H1 (cell line): ENCODE measurements around the gene PFDN4. TPM values are rescaled to one million over a fixed set of nuclear protein-coding genes. Genes with fewer than 3 reads are reported as not detected.

Source experiments
- CTCF ChIA-PET: fragments of 300-600 bp; sonication (Branson Sonifier 250); formaldehyde crosslinking; loops from one replicate; lab custom pipeline; 2021; ENCODE audit not compliant: partially characterized antibody; lab: Charles Lee
- POLR2A ChIA-PET: fragments of 300-600 bp; sonication (Branson Sonifier 250); formaldehyde crosslinking; loops from one replicate; lab custom pipeline; 2021; ENCODE audit warnings: inconsistent platforms; ENCODE audit not compliant: partially characterized antibody; lab: Charles Lee
- DNase-seq, 2 experiments: peaks; one replicate each; pipeline versions ENCODE4 v3.0.0 to v3.0.0-alpha.2; 2010 to 2022; ENCODE audit warnings: low spot score in 2 of 2, low read depth in 1 of 2, mixed read lengths in 1 of 2
- FAIRE-seq: peaks from 2 replicates; lab custom pipeline; 2011; peaks lifted over from hg19 to GRCh38; lab: Jason Lieb, UNC
- H2AFZ ChIP-seq: 2 replicates; pipeline ENCODE4 v1.8.1; 2012; ENCODE audit warnings: low read length, inconsistent platforms
- H2AK5ac ChIP-seq: 2 replicates; pipeline ENCODE4 v1.6.1; 2013; ENCODE audit warnings: low read depth, low read length
- H2BK120ac ChIP-seq: replicated peaks from 2 replicates; pipeline ENCODE3; 2013; ENCODE audit warnings: low read depth, low read length, inconsistent platforms
- H2BK12ac ChIP-seq: 2 replicates; pipeline ENCODE4 v1.6.1; 2013; ENCODE audit warnings: low read depth, low read length
- H2BK15ac ChIP-seq: 2 replicates; pipeline ENCODE4 v1.6.1; 2013; ENCODE audit warnings: low read length
- H2BK20ac ChIP-seq: 2 replicates; pipeline ENCODE4 v1.6.1; 2013; ENCODE audit warnings: low read length
- H2BK5ac ChIP-seq: 2 replicates; pipeline ENCODE4 v1.6.1; 2013; ENCODE audit warnings: low read depth, low read length
- H3K14ac ChIP-seq: 2 replicates; pipeline ENCODE4 v1.6.1; 2013; ENCODE audit warnings: inconsistent platforms; ENCODE audit not compliant: insufficient read length
- H3K18ac ChIP-seq: 2 replicates; pipeline ENCODE4 v1.6.1; 2013; ENCODE audit warnings: low read length; ENCODE audit errors: extremely low read depth
- H3K23ac ChIP-seq: 2 replicates; pipeline ENCODE4 v1.6.1; 2013; ENCODE audit warnings: inconsistent platforms; ENCODE audit not compliant: insufficient read length
- H3K23me2 ChIP-seq: 2 replicates; pipeline ENCODE4 v1.6.1; 2013; ENCODE audit warnings: low read depth, low read length
- H3K27ac ChIP-seq: 2 replicates; pipeline ENCODE4 v1.6.1; 2011; ENCODE audit warnings: low read depth, low read length, inconsistent platforms
- H3K27me3 ChIP-seq, 4 experiments: replicated peaks in 1 of 4; 1 replicate in 1 of 4; 2 replicates in 3 of 4; pipeline versions ENCODE4 v1.6.1 to v1.8.1; 2011 to 2013; ENCODE audit warnings: low read length in 3 of 4, mild to moderate bottlenecking in 3 of 4, inconsistent platforms in 2 of 4, mixed read lengths in 2 of 4, moderate library complexity in 1 of 4; ENCODE audit not compliant: control insufficient read depth in 3 of 4, insufficient read depth in 3 of 4; ENCODE audit errors: extremely low read depth in 1 of 4
- H3K36me3 ChIP-seq, 4 experiments: 2 replicates each; pipeline versions ENCODE4 v1.6.1 to v1.8.1; 2011 to 2013; ENCODE audit warnings: mild to moderate bottlenecking in 4 of 4, low read length in 3 of 4, moderate library complexity in 2 of 4, control low read depth in 1 of 4, inconsistent platforms in 1 of 4; ENCODE audit not compliant: insufficient read depth in 4 of 4, control insufficient read depth in 2 of 4
- H3K4ac ChIP-seq: replicated peaks from 2 replicates; pipeline ENCODE3; 2013; ENCODE audit warnings: low read length, low read depth, mixed read lengths, inconsistent platforms; ENCODE audit not compliant: insufficient read length
- H3K4me1 ChIP-seq, 4 experiments: replicated peaks in 1 of 4; 1 replicate in 1 of 4; 2 replicates in 3 of 4; pipeline versions ENCODE4 v1.6.1 to v1.8.1; 2011 to 2013; ENCODE audit warnings: low read length in 3 of 4, inconsistent platforms in 2 of 4, mixed read lengths in 1 of 4; ENCODE audit not compliant: insufficient read depth in 4 of 4, control insufficient read depth in 3 of 4
- H3K4me2 ChIP-seq, 2 experiments: 2 replicates each; pipeline versions ENCODE4 v1.6.1 to v1.8.1; 2011 to 2013; ENCODE audit warnings: low read depth in 2 of 2, low read length in 2 of 2, control low read depth in 1 of 2, inconsistent platforms in 1 of 2, mild to moderate bottlenecking in 1 of 2; ENCODE audit not compliant: insufficient read depth in 1 of 2
- H3K4me3 ChIP-seq, 4 experiments: fragments of 200-600, 300-600 bp in 1 of 4; sonication (generic), shearing (Covaris generic), sonication (Bioruptor Twin) in 1 of 4; 2 replicates each; pipeline versions ENCODE4 v1.5.1 to v1.8.1; 2011 to 2016; ENCODE audit warnings: low read length in 4 of 4, low read depth in 3 of 4, control low read depth in 2 of 4, inconsistent platforms in 2 of 4, mild to moderate bottlenecking in 2 of 4, mixed read lengths in 1 of 4, moderate library complexity in 1 of 4; ENCODE audit not compliant: insufficient read depth in 2 of 4; ENCODE audit errors: extremely low read depth in 1 of 4
- H3K56ac ChIP-seq: replicated peaks from 2 replicates; pipeline ENCODE3; 2013; ENCODE audit warnings: low read depth, mild to moderate bottlenecking, mixed read lengths, low read length, inconsistent platforms; ENCODE audit not compliant: insufficient read length
- H3K79me1 ChIP-seq: 2 replicates; pipeline ENCODE4 v1.6.1; 2013; ENCODE audit warnings: low read depth, low read length, control low read depth
- H3K79me2 ChIP-seq, 2 experiments: 2 replicates each; pipeline versions ENCODE4 v1.6.1 to v1.8.1; 2012 to 2013; ENCODE audit warnings: low read length in 2 of 2, mild to moderate bottlenecking in 2 of 2, inconsistent platforms in 1 of 2; ENCODE audit not compliant: insufficient read depth in 2 of 2, control insufficient read depth in 1 of 2
- H3K9ac ChIP-seq, 4 experiments: replicated peaks in 1 of 4; 1 replicate in 1 of 4; 2 replicates in 3 of 4; pipeline versions ENCODE4 v1.6.1 to v1.8.1; 2011 to 2013; ENCODE audit warnings: low read depth in 3 of 4, low read length in 3 of 4, control low read depth in 2 of 4, mild to moderate bottlenecking in 2 of 4, moderate library complexity in 2 of 4, inconsistent platforms in 1 of 4; ENCODE audit errors: extremely low read depth in 1 of 4
- H3K9me3 ChIP-seq, 2 experiments: 2 replicates each; pipeline versions ENCODE4 v1.6.1 to v1.8.1; 2012 to 2013; ENCODE audit warnings: mild to moderate bottlenecking in 2 of 2, moderate library complexity in 2 of 2, control low read depth in 1 of 2, inconsistent platforms in 1 of 2, low read depth in 1 of 2, low read length in 1 of 2, mixed read lengths in 1 of 2; ENCODE audit not compliant: insufficient read depth in 2 of 2
- H4K20me1 ChIP-seq, 2 experiments: replicated peaks in 1 of 2; 2 replicates each; pipeline versions ENCODE3 to v1.8.1; 2011 to 2013; ENCODE audit warnings: inconsistent platforms in 2 of 2, low read length in 2 of 2, mild to moderate bottlenecking in 1 of 2; ENCODE audit not compliant: insufficient read depth in 2 of 2, control insufficient read depth in 1 of 2
- H4K5ac ChIP-seq: 2 replicates; pipeline ENCODE4 v1.6.1; 2013; ENCODE audit warnings: low read length, low read depth, mixed read lengths, inconsistent platforms; ENCODE audit not compliant: insufficient read length
- H4K8ac ChIP-seq: 2 replicates; pipeline ENCODE4 v1.8.0; 2013; ENCODE audit warnings: mild to moderate bottlenecking, moderate library complexity, low read length, inconsistent platforms; ENCODE audit not compliant: insufficient read depth; ENCODE audit errors: extremely low read depth
- H4K91ac ChIP-seq: replicated peaks from 2 replicates; pipeline ENCODE3; 2013; ENCODE audit warnings: low read length, mixed read lengths, inconsistent platforms; ENCODE audit not compliant: insufficient read length
- HDAC6 ChIP-seq: IDR thresholded peaks from one replicate; pipeline ENCODE4 v1.7.1; 2012; ENCODE audit warnings: low read depth, mild to moderate bottlenecking, inconsistent platforms, low read length, moderate library complexity
- SIRT6 ChIP-seq: IDR thresholded peaks from one replicate; pipeline ENCODE4 v1.7.1; 2012; ENCODE audit warnings: low read length, inconsistent platforms
- WGBS, 2 experiments: shearing (Covaris generic) in 1 of 2; methylation state at CpG; one replicate each; pipeline versions ENCODE4 v1.1.6 to v1.1.7; 2013 to 2015; ENCODE audit warnings: low lambda C conversion rate in 2 of 2, mixed read lengths in 2 of 2, inconsistent platforms in 1 of 2, low coverage in 1 of 2, missing lambda C conversion rate in 1 of 2; ENCODE audit not compliant: insufficient replicate concordance in 2 of 2, insufficient coverage in 1 of 2, insufficient read length in 1 of 2; ENCODE audit errors: extremely low coverage in 1 of 2, missing lambda C conversion rate in 1 of 2; 5-methylcytosine and 5-hydroxymethylcytosine counted together
- polyA plus RNA-seq, 7 experiments: library from polyadenylated mRNA; depleted of rRNA in 3 of 7; stranded (reverse) in 5 of 7; unstranded in 2 of 7; fragments of >200 nt in 5 of 7; fragments of 200-250 nt in 2 of 7; gene quantifications; 1 replicate in 5 of 7; 2 replicates in 1 of 7; 4 replicates in 1 of 7; pipeline versions ENCODE4 v1.2.1 to v1.2.3, GENCODE V29; 2011 to 2013; ENCODE audit warnings: missing spikeins in 2 of 7, mixed read lengths in 2 of 7
- total RNA-seq: library from RNA; stranded (reverse); fragmentation: NEBNext Ultra II Directional; extraction: Animal tissue kit (Norgen Biotek cat#: 25700); gene quantifications from 2 replicates; pipeline ENCODE4 v1.2.1, GENCODE V29; 2021

PFDN4 gene
- total and polyA plus RNA-seq, 2 of the 8 experiments (the other 6 are each of a cell fraction or from before 2014, with no cell fraction given): 41.9 to 96.8 TPM

- H3K27ac ChIP-seq: no peak overlapping the region
- H3K23me2 ChIP-seq: peaks cover 7% of the 10 kb centered on the region; the same call in 1 of the 2 replicates
- H3K79me2 ChIP-seq: peaks cover 9 to 11% of the 10 kb centered on the region in 2 experiments
- H3K23ac ChIP-seq: no peak overlapping the region
- ChIA-PET POLR2A (no interaction called here), CTCF (interaction anchor here (2.0 to 23.7 kb wide), 2 partner anchors 106 to 443 kb away, joined by 5 to 591 read pairs; no protein-coding TSS in a partner anchor)
- H3K9me3 ChIP-seq: no peaks in the 10 kb centered on the region
- no peak overlapping the region for H3K4ac ChIP-seq
- H3K18ac ChIP-seq: no peak overlapping the region
- H2BK15ac ChIP-seq: no peak overlapping the region
- no peak overlapping the region for H4K8ac ChIP-seq
- H4K20me1 ChIP-seq: no peaks in the 10 kb centered on the region
- no peak for DNase-seq
- no peak overlapping the region for H3K4me2 ChIP-seq
- H2BK12ac ChIP-seq: no peak overlapping the region
- no peak overlapping the region for H3K14ac ChIP-seq
- no peak overlapping the region for H2BK5ac ChIP-seq
- H3K4me3 ChIP-seq: no peak overlapping the region
- no peaks in the 10 kb centered on the region; the same call in 1 of the 2 replicates for H3K79me1 ChIP-seq
- H2BK20ac ChIP-seq: no peak overlapping the region
- no peaks in the 10 kb centered on the region for H3K36me3 ChIP-seq
- H3K56ac ChIP-seq: no peak overlapping the region
- no peak overlapping the region for H4K91ac ChIP-seq
- no peak overlapping the region for H3K9ac ChIP-seq
- H3K4me1 ChIP-seq: peaks cover 0 to 4% (median 2%) of the 10 kb centered on the region in 4 experiments; a peak in 2 of 7 replicates
- 85% methylated on average over 6 of the region's 6 CpGs; no CpG with 5 or more reads in 1 of the 2 experiments for WGBS, 2 experiments
- no peak overlapping the region for H2AK5ac ChIP-seq
- 0 out of 2 replicates have a peak overlapping the region, but pooled peaks have one; percentile 30 for H2AFZ ChIP-seq
- H4K5ac ChIP-seq: no peak overlapping the region
- no peak for FAIRE-seq
- no peak for TF ChIP-seq HDAC6
- no peak for TF ChIP-seq SIRT6
- no peaks in the 10 kb centered on the region for H3K27me3 ChIP-seq
- H2BK120ac ChIP-seq: no peak overlapping the region
Observed at GRCh38 chr20:54204063-54204462, 3.8 kb upstream of the PFDN4 start.
